SU-DHL-6 (cell line): ENCODE measurements around the gene LACRT.

Experiments used
- H2AFZ ChIP-seq: fragments of 200-600 bp; sonication (generic); 2 replicates; pipeline ENCODE4 v1.6.1; 2014; ENCODE audit warnings: low read depth, mild to moderate bottlenecking, moderate library complexity, mixed read lengths, antibody characterized with exemption, low read length; ENCODE audit not compliant: severe bottlenecking
- H3F3A ChIP-seq: fragments of 200-600 bp; shearing (Covaris generic); 2 replicates; pipeline ENCODE4 v1.6.0; 2016; ENCODE audit warnings: antibody characterized with exemption, mild to moderate bottlenecking; ENCODE audit not compliant: insufficient read depth
- H3K27ac ChIP-seq: fragments of 200-600 bp; sonication (generic); 2 replicates; pipeline ENCODE4 v1.5.1; 2016; ENCODE audit warnings: low read depth, mild to moderate bottlenecking, low read length, moderate library complexity, mixed read lengths
- H3K27me3 ChIP-seq: fragments of 200-600 bp; sonication (generic), shearing (Covaris generic); 2 replicates; pipeline ENCODE4 v1.6.0; 2014; ENCODE audit warnings: mild to moderate bottlenecking, low read length
- H3K36me3 ChIP-seq: fragments of 200-600 bp; sonication (generic); 2 replicates; pipeline ENCODE4 v1.6.1; 2014; ENCODE audit warnings: mild to moderate bottlenecking, low read length, mixed read lengths
- H3K4me2 ChIP-seq: fragments of 300-600, 200-600 bp; shearing (Covaris generic), sonication (generic); 2 replicates; pipeline ENCODE4 v1.6.0; 2014; ENCODE audit warnings: low read length, low read depth, mild to moderate bottlenecking; ENCODE audit not compliant: poor library complexity, severe bottlenecking
- H3K4me3 ChIP-seq: fragments of 200-600 bp; sonication (generic); 2 replicates; pipeline ENCODE4 v1.5.1; 2014; ENCODE audit warnings: antibody characterized with exemption, low read length, mild to moderate bottlenecking, mixed read lengths; ENCODE audit not compliant: insufficient read depth, poor library complexity, severe bottlenecking
- H3K79me2 ChIP-seq: fragments of 200-600 bp; sonication (generic); 2 replicates; pipeline ENCODE4 v1.6.1; 2014; ENCODE audit warnings: mild to moderate bottlenecking, low read length, moderate library complexity; ENCODE audit not compliant: insufficient read depth
- H3K9ac ChIP-seq: fragments of 200-600 bp; sonication (generic); 2 replicates; pipeline ENCODE4 v1.7.0; 2014; ENCODE audit warnings: mild to moderate bottlenecking, low read length
- H3K9me2 ChIP-seq: fragments of 200-600 bp; sonication (generic); replicated peaks from 2 replicates; pipeline ENCODE4 v1.6.1; 2014; ENCODE audit warnings: low read length; ENCODE audit not compliant: insufficient read depth
- H3K9me3 ChIP-seq: fragments of 200-600 bp; sonication (generic); 2 replicates; pipeline ENCODE4 v1.6.1; 2014; ENCODE audit warnings: low read length, mixed read lengths; ENCODE audit not compliant: insufficient read depth
- H4K20me1 ChIP-seq: fragments of 200-600 bp; sonication (generic); 2 replicates; pipeline ENCODE4 v1.6.1; 2014; ENCODE audit warnings: low read depth, mild to moderate bottlenecking, antibody characterized with exemption, low read length, moderate library complexity, mixed read lengths
- EZH2phosphoT487 ChIP-seq: fragments of 200-600 bp; sonication (generic), shearing (Covaris generic); conservative IDR thresholded peaks from 2 replicates; pipeline ENCODE4 v1.6.1; 2018; ENCODE audit warnings: mild to moderate bottlenecking, antibody characterized with exemption, low read length, moderate library complexity, mixed read lengths
- TF ChIP-seq, protein P1 (sequence below): fragments of 200-600 bp; sonication (generic); IDR thresholded peaks from one replicate; pipeline ENCODE4 v1.5.1; 2017; ENCODE audit warnings: antibody characterized with exemption, mild to moderate bottlenecking, low read length, moderate library complexity; ENCODE audit not compliant: insufficient read depth, poor library complexity, severe bottlenecking

The LACRT gene

DNA sequence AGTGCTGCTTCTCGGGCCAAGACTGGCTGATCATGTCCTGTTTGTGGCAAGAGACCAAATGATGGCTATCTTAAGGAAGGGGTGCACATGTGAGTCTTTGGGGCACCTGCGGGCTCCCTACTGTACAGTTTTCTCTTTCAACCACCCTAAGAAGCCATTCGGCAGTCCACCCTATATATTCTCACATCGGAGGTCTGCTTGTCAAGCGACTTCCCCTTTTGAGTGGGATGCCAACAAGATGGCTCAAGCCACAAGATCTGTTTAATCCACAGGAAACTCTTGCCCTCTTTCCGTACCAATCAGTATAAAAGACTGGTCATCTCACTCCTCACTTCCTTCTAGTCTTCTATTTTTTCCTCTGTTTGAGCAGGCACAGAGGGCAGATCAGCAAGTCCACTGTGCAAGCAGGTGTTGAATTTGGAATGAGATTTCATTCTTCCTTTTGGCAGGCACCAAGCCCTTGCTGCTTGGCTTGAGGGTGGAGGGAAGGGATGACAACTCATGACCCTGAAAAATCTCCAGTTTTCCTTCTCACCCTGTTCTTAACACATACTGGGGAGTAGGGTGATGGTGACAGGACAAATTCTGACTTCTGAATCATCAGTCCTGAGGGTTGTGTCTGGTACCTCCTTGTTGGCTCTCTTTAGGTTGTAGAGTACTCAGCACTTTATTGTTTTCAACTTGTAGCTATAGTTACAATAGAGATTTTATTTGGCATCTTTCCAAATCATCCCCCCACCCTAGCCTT, 17.6 kb downstream of the LACRT start:
- no peaks in the 10 kb centered on the region for H3K36me3 ChIP-seq
- no peaks in the 10 kb centered on the region for H3K9me2 ChIP-seq
- H3K27me3 ChIP-seq = no peaks in the 10 kb centered on the region
- H4K20me1 ChIP-seq = no peaks in the 10 kb centered on the region
- no peak overlapping the region for H3K4me3 ChIP-seq
- no peaks in the 10 kb centered on the region for H3F3A ChIP-seq
- no peak overlapping the region for H2AFZ ChIP-seq
- no peaks in the 10 kb centered on the region for H3K9me3 ChIP-seq
- no peak overlapping the region for H3K4me2 ChIP-seq
- no peak overlapping the region for H3K27ac ChIP-seq
- H3K79me2 ChIP-seq = no peaks in the 10 kb centered on the region
- TF ChIP-seq EZH2phosphoT487 = no peak
- TF ChIP-seq, protein P1, sequence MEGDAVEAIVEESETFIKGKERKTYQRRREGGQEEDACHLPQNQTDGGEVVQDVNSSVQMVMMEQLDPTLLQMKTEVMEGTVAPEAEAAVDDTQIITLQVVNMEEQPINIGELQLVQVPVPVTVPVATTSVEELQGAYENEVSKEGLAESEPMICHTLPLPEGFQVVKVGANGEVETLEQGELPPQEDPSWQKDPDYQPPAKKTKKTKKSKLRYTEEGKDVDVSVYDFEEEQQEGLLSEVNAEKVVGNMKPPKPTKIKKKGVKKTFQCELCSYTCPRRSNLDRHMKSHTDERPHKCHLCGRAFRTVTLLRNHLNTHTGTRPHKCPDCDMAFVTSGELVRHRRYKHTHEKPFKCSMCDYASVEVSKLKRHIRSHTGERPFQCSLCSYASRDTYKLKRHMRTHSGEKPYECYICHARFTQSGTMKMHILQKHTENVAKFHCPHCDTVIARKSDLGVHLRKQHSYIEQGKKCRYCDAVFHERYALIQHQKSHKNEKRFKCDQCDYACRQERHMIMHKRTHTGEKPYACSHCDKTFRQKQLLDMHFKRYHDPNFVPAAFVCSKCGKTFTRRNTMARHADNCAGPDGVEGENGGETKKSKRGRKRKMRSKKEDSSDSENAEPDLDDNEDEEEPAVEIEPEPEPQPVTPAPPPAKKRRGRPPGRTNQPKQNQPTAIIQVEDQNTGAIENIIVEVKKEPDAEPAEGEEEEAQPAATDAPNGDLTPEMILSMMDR = no peak
- no peak overlapping the region for H3K9ac ChIP-seq

DNA sequence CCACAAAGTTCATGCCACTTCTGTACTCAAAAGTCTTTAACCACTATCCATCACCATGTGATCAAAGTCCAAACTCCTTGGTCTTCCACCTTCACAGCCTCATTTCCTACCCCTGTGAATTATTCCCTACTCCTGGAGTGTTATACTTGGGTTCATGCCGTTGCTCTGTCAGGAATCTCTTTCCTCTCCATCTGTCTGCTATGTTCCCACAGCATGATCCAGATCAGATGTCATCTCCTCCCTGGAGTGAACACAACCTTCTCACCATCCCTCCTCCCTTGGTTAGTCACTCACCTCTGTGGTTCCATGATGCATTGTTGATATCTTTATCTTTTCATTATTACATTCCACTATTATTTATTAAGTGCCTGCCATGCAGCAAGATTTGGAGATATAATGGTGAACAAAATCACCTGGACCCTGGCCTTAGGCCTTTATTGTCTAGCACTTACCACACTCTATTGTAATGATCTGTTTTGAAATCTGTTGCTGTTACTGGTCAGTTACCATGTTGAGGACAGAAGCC, 22.4 kb downstream of the LACRT start:
- no peaks in the 10 kb centered on the region for H3K36me3 ChIP-seq
- H3K4me3 ChIP-seq = no peak overlapping the region
- H3K27ac ChIP-seq = no peak overlapping the region
- H3K4me2 ChIP-seq = no peak overlapping the region
- no peaks in the 10 kb centered on the region for H3F3A ChIP-seq
- TF ChIP-seq, protein P1 = no peak
- TF ChIP-seq EZH2phosphoT487 = no peak
- H3K9me3 ChIP-seq = no peaks in the 10 kb centered on the region
- H4K20me1 ChIP-seq = no peaks in the 10 kb centered on the region
- no peak overlapping the region for H3K9ac ChIP-seq
- H2AFZ ChIP-seq = no peak overlapping the region
- H3K79me2 ChIP-seq = no peaks in the 10 kb centered on the region
- H3K27me3 ChIP-seq = no peaks in the 10 kb centered on the region
- no peaks in the 10 kb centered on the region for H3K9me2 ChIP-seq

- no peaks in the 10 kb centered on the region for H3F3A ChIP-seq
- no peak overlapping the region for H3K9ac ChIP-seq
- no peak overlapping the region for H3K27ac ChIP-seq
- no peak overlapping the region for H3K4me2 ChIP-seq
- H3K79me2 ChIP-seq = no peaks in the 10 kb centered on the region
- H3K9me3 ChIP-seq = no peaks in the 10 kb centered on the region
- no peak overlapping the region for H2AFZ ChIP-seq
- no peak overlapping the region for H3K4me3 ChIP-seq
- TF ChIP-seq, protein P1 = no peak
- no peak for TF ChIP-seq EZH2phosphoT487
- no peaks in the 10 kb centered on the region for H3K9me2 ChIP-seq
- no peaks in the 10 kb centered on the region for H4K20me1 ChIP-seq
- H3K27me3 ChIP-seq = no peaks in the 10 kb centered on the region
- no peaks in the 10 kb centered on the region for H3K36me3 ChIP-seq
These were observed 23.0 kb downstream of the LACRT start for GRCh38 chr12:54611715-54612149.
